ENCODE results near the gene MID2.

The MID2 gene

GRCh38 chrX:107968623-107969022 lies 143.0 kb downstream of the MID2 start:
- DNase-seq (ENCODE audit: low spot score) (no peak), ATAC-seq (ENCODE audit: low read depth) (no peak)
- H3K27me3 ChIP-seq (ENCODE audit: insufficient read depth, poor library complexity, severe bottlenecking): no peaks in the 10 kb centered on the region
- H3K4me1 ChIP-seq (ENCODE audit: insufficient read depth, poor library complexity, severe bottlenecking): no peaks in the 10 kb centered on the region
- TF ChIP-seq, protein P1, sequence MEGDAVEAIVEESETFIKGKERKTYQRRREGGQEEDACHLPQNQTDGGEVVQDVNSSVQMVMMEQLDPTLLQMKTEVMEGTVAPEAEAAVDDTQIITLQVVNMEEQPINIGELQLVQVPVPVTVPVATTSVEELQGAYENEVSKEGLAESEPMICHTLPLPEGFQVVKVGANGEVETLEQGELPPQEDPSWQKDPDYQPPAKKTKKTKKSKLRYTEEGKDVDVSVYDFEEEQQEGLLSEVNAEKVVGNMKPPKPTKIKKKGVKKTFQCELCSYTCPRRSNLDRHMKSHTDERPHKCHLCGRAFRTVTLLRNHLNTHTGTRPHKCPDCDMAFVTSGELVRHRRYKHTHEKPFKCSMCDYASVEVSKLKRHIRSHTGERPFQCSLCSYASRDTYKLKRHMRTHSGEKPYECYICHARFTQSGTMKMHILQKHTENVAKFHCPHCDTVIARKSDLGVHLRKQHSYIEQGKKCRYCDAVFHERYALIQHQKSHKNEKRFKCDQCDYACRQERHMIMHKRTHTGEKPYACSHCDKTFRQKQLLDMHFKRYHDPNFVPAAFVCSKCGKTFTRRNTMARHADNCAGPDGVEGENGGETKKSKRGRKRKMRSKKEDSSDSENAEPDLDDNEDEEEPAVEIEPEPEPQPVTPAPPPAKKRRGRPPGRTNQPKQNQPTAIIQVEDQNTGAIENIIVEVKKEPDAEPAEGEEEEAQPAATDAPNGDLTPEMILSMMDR (IDR thresholded peaks at IDR 0.05; ENCODE audit: poor library complexity, severe bottlenecking): no peak
- no peak overlapping the region for H3K27ac ChIP-seq (ENCODE audit: poor library complexity, severe bottlenecking)
- no peaks in the 10 kb centered on the region for H3K9me3 ChIP-seq (ENCODE audit: severe bottlenecking)
- peaks cover 29% of the 10 kb centered on the region for H3K36me3 ChIP-seq (ENCODE audit: low read depth)
- H3K4me3 ChIP-seq (ENCODE audit: severe bottlenecking): no peak overlapping the region

GRCh38 chrX:107970073-107970472 lies 144.4 kb downstream of the MID2 start:
- no peaks in the 10 kb centered on the region for H3K27me3 ChIP-seq (ENCODE audit: insufficient read depth, poor library complexity, severe bottlenecking)
- no peak for ATAC-seq (ENCODE audit: low read depth)
- no peaks in the 10 kb centered on the region for H3K9me3 ChIP-seq (ENCODE audit: severe bottlenecking)
- TF ChIP-seq, protein P1 (IDR thresholded peaks at IDR 0.05; ENCODE audit: poor library complexity, severe bottlenecking): no peak
- no peaks in the 10 kb centered on the region for H3K4me1 ChIP-seq (ENCODE audit: insufficient read depth, poor library complexity, severe bottlenecking)
- no peak for DNase-seq (ENCODE audit: low spot score)
- no peak overlapping the region for H3K4me3 ChIP-seq (ENCODE audit: severe bottlenecking)
- H3K27ac ChIP-seq (ENCODE audit: poor library complexity, severe bottlenecking): no peak overlapping the region
- peaks cover 29% of the 10 kb centered on the region for H3K36me3 ChIP-seq (ENCODE audit: low read depth)

GRCh38 chrX:107971636-107972035 lies 146.0 kb downstream of the MID2 start:
- H3K36me3 ChIP-seq (ENCODE audit: low read depth): peaks cover 40% of the 10 kb centered on the region
- no peaks in the 10 kb centered on the region for H3K9me3 ChIP-seq (ENCODE audit: severe bottlenecking)
- no peak overlapping the region for H3K4me3 ChIP-seq (ENCODE audit: severe bottlenecking)
- ATAC-seq (ENCODE audit: low read depth) (no peak), DNase-seq (ENCODE audit: low spot score) (no peak)
- TF ChIP-seq, protein P1 (IDR thresholded peaks at IDR 0.05; ENCODE audit: poor library complexity, severe bottlenecking): no peak
- no peak overlapping the region for H3K27ac ChIP-seq (ENCODE audit: poor library complexity, severe bottlenecking)
- H3K4me1 ChIP-seq (ENCODE audit: insufficient read depth, poor library complexity, severe bottlenecking): no peaks in the 10 kb centered on the region
- H3K27me3 ChIP-seq (ENCODE audit: insufficient read depth, poor library complexity, severe bottlenecking): no peaks in the 10 kb centered on the region
